K562 (cell line): Measurements from ENCODE around the gene ACSF2. TPM values are rescaled to one million over a fixed set of nuclear protein-coding genes. Genes with fewer than 3 reads are reported as not detected.

ENCODE experiments used
- ATAC-seq: fragments of 200-7000 bp; cut with Tn5 transposase; 3 replicates; pipeline ENCODE4 v1.9.1; 2020; ENCODE audit warnings: moderate library complexity
- BruUV-seq: library from RNA; stranded (reverse); fragments of 400-500 nt; replicated peaks from 2 replicates; lab custom pipeline; 2021; lab: Mats Ljungman, UMichigan
- CTCF ChIA-PET: fragments of 300-600 bp; formaldehyde crosslinking; extraction: SDS; loops from one replicate; lab custom pipeline; 2021; ENCODE audit warnings: low intra/inter-chr PET ratio; lab: Yijun Ruan, JAX
- POLR2A ChIA-PET: fragments of 300-600, 350-650 bp; sonication (Branson Sonifier 250); formaldehyde crosslinking; extraction: SDS; loops from one replicate; lab custom pipeline; 2021; ENCODE audit warnings: antibody characterized with exemption, inconsistent platforms; lab: Yijun Ruan, JAX
- DNase-seq, 4 experiments: peaks; one replicate each; pipeline versions ENCODE4 v3.0.0 to v3.0.0-alpha.2; 2011 to 2018; ENCODE audit warnings: low spot score in 3 of 4, mixed read lengths in 3 of 4; ENCODE audit errors: extremely low read depth in 1 of 4
- FAIRE-seq: peaks from 2 replicates; lab custom pipeline; 2011; peaks lifted over from hg19 to GRCh38; lab: Jason Lieb, UNC
- H2AFZ ChIP-seq: 2 replicates; pipeline ENCODE4 v1.6.0; 2011; ENCODE audit warnings: low read depth, low read length, control low read depth, inconsistent platforms
- H3K27ac ChIP-seq: fragments of 200-600 bp; 3 replicates; pipeline ENCODE4 v1.8.0; 2011; ENCODE audit warnings: low read depth, mild to moderate bottlenecking, control low read depth, inconsistent platforms, low read length, moderate library complexity, mixed read lengths; ENCODE audit errors: extremely low read depth
- H3K27me3 ChIP-seq, 2 experiments: fragments of 300-600 bp in 1 of 2; 2 replicates in 1 of 2; 3 replicates in 1 of 2; pipeline versions ENCODE4 v1.6.0 to v1.8.0; 2011; ENCODE audit warnings: inconsistent platforms in 2 of 2, low read length in 2 of 2, mild to moderate bottlenecking in 1 of 2, mixed read lengths in 1 of 2, moderate library complexity in 1 of 2; ENCODE audit not compliant: control insufficient read depth in 2 of 2, insufficient read depth in 2 of 2
- H3K36me3 ChIP-seq: fragments of 300-600 bp; 3 replicates; pipeline ENCODE4 v1.8.0; 2011; ENCODE audit warnings: mild to moderate bottlenecking, low read length, inconsistent platforms; ENCODE audit not compliant: control insufficient read depth, insufficient read depth
- H3K4me1 ChIP-seq, 2 experiments: fragments of 200-600 bp in 1 of 2; replicated peaks in 1 of 2; 2 replicates in 1 of 2; 3 replicates in 1 of 2; pipeline versions ENCODE4 v1.5.1 to v1.8.0; 2011; ENCODE audit warnings: inconsistent platforms in 2 of 2, low read length in 2 of 2, mild to moderate bottlenecking in 1 of 2, mixed read lengths in 1 of 2, moderate library complexity in 1 of 2; ENCODE audit not compliant: control insufficient read depth in 2 of 2, insufficient read depth in 2 of 2
- H3K4me2 ChIP-seq: 2 replicates; pipeline ENCODE4 v1.6.1; 2011; ENCODE audit warnings: low read length, control low read depth, inconsistent platforms, mixed read lengths; ENCODE audit not compliant: insufficient read depth
- H3K4me3 ChIP-seq: fragments of 200-600 bp; sonication (generic), shearing (Covaris generic); 2 replicates; pipeline ENCODE4 v1.5.1; 2016; ENCODE audit warnings: control low read depth, inconsistent platforms
- H3K79me2 ChIP-seq: fragments of 200-600 bp; 3 replicates; pipeline ENCODE4 v1.8.0; 2011; ENCODE audit warnings: low read length, inconsistent platforms; ENCODE audit not compliant: control insufficient read depth, insufficient read depth
- H3K9ac ChIP-seq, 2 experiments: 2 replicates each; pipeline versions ENCODE4 v1.6.0 to v1.6.1; 2011; ENCODE audit warnings: low read depth in 2 of 2, low read length in 2 of 2, control low read depth in 1 of 2, inconsistent platforms in 1 of 2, mild to moderate bottlenecking in 1 of 2, mixed read lengths in 1 of 2; ENCODE audit not compliant: insufficient read depth in 1 of 2
- H3K9me1 ChIP-seq: one replicate; pipeline ENCODE4 v1.6.0; 2011; ENCODE audit warnings: inconsistent platforms, mild to moderate bottlenecking, low read length, moderate library complexity; ENCODE audit not compliant: control insufficient read depth, insufficient read depth
- H3K9me3 ChIP-seq: replicated peaks from 2 replicates; pipeline ENCODE4 v1.5.1; 2011; ENCODE audit warnings: low read depth, low read length, inconsistent platforms; ENCODE audit not compliant: control insufficient read depth, insufficient read depth
- H4K20me1 ChIP-seq: replicated peaks from 2 replicates; pipeline ENCODE4 v1.6.1; 2011; ENCODE audit warnings: low read length, inconsistent platforms, mixed read lengths; ENCODE audit not compliant: control insufficient read depth, insufficient read depth
- DPF2 ChIP-seq: fragments of 450-650 bp; IDR thresholded peaks from 2 replicates; pipeline ENCODE4 v1.6.1; 2016
- HDGF ChIP-seq: fragments of 450-650 bp; IDR thresholded peaks from 2 replicates; pipeline ENCODE4 v1.6.1; 2016
- ILF3 ChIP-seq: fragments of 450-650 bp; IDR thresholded peaks from 2 replicates; pipeline ENCODE4 v1.6.1; 2018; ENCODE audit warnings: antibody characterized with exemption, mild to moderate bottlenecking, moderate library complexity, borderline replicate concordance
- NR2C1 ChIP-seq, 2 experiments: fragments of 450-650 bp; IDR thresholded peaks; 2 replicates each; pipeline ENCODE4 v1.6.1; 2017; ENCODE audit warnings: mild to moderate bottlenecking in 2 of 2, antibody characterized with exemption in 1 of 2, inconsistent platforms in 1 of 2, missing compliant biosample characterization in 1 of 2, missing genetic modification characterization in 1 of 2
- PHF8 ChIP-seq: fragments of 200-600 bp; sonication (generic); IDR thresholded peaks from 2 replicates; pipeline ENCODE4 v1.6.1; 2012; ENCODE audit warnings: mixed run types, mild to moderate bottlenecking, inconsistent platforms, low read length, moderate library complexity, borderline replicate concordance
- ZBTB12 ChIP-seq: fragments of 250-450 bp; sonication (Bioruptor Pico); IDR thresholded peaks from 2 replicates; pipeline ENCODE4 v1.4.0; 2020
- ZBTB7A ChIP-seq: IDR thresholded peaks from 2 replicates; pipeline ENCODE4 v1.6.1; 2011; ENCODE audit warnings: low read depth, mild to moderate bottlenecking, low read length, moderate library complexity, borderline replicate concordance; ENCODE audit not compliant: control insufficient read depth
- ZC3H8 ChIP-seq: fragments of 450-650 bp; IDR thresholded peaks from 2 replicates; pipeline ENCODE4 v1.6.1; 2017
- ZKSCAN3 ChIP-seq: fragments of 250-450 bp; sonication (Bioruptor Pico); IDR thresholded peaks from 2 replicates; pipeline ENCODE4 v1.4.0; 2020
- WGBS: fragments of 100-300 bp; shearing (Covaris generic); methylation state at CpG from one replicate; pipeline ENCODE4 v1.1.6; 2016; ENCODE audit warnings: low coverage, mixed read lengths; ENCODE audit not compliant: insufficient coverage; ENCODE audit errors: missing lambda C conversion rate; 5-methylcytosine and 5-hydroxymethylcytosine counted together
- in situ Hi-C: fragments of 300-500 bp; cut with MboI; formaldehyde crosslinking; loops from 4 replicates; pipeline ENCODE4 v1.15.0; 2018; ENCODE audit warnings: inconsistent platforms, mixed read lengths
- intact Hi-C: fragments of 100-400 bp; cut with micrococcal nuclease; formaldehyde crosslinking; loops from 2 replicates; pipeline ENCODE4 v1.14.2; 2022
- polyA plus RNA-seq, 8 experiments: library from polyadenylated mRNA; depleted of rRNA in 4 of 8; stranded (reverse) in 5 of 8; unstranded in 3 of 8; fragments of >200 nt; fragmentation: Nextera tagmentation in 2 of 8; fragmentation: Illumina TruSeq in 1 of 8; extraction: Ambion mirVana in 2 of 8; extraction: Trizol in 1 of 8; gene quantifications; 2 replicates each; pipeline versions ENCODE4 v1.2.1 to v1.2.3, GENCODE V29; 2011 to 2014; ENCODE audit warnings: inconsistent platforms in 1 of 8, missing spikeins in 1 of 8
- total RNA-seq, 7 experiments: library from RNA; depleted of rRNA in 6 of 7; stranded (reverse); fragments of >200 nt in 6 of 7; fragmentation: Illumina TruSeq in 2 of 7; extraction: Trizol in 2 of 7; gene quantifications; 2 replicates each; pipeline versions ENCODE4 v1.2.1 to v1.2.3, GENCODE V29; 2011 to 2021; ENCODE audit warnings: low replicate concordance in 1 of 7
- TF ChIP-seq, protein P1 (sequence below): fragments of 450-650 bp; IDR thresholded peaks from 2 replicates; pipeline ENCODE4 v1.6.1; 2018; ENCODE audit warnings: mild to moderate bottlenecking, low read depth; ENCODE audit not compliant: partially characterized antibody

The ACSF2 gene
- total and polyA plus RNA-seq, 9 of the 15 experiments (the other 6 are each of a cell fraction or from before 2014, with no cell fraction given), result 0.89 to 6.1 (median 3.5) TPM

DNA sequence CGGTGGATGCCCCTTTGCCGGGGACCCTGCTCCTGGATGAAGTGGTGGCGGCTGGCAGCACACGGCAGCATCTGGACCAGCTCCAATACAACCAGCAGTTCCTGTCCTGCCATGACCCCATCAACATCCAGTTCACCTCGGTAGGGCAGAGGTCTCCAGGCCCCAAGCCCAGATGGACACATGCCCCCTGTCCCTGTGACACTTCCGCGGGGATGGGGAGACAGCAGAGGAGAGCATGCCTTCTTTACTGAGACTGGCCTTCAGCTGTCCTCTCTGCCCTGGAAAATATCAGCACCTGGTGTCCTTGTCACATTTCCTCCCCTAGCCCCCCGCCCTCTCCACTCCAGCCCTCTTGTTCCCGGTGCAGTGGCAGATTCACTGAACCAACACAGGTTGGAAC, 36.4 kb downstream of the ACSF2 start (continued):
- TF ChIP-seq, protein P1, sequence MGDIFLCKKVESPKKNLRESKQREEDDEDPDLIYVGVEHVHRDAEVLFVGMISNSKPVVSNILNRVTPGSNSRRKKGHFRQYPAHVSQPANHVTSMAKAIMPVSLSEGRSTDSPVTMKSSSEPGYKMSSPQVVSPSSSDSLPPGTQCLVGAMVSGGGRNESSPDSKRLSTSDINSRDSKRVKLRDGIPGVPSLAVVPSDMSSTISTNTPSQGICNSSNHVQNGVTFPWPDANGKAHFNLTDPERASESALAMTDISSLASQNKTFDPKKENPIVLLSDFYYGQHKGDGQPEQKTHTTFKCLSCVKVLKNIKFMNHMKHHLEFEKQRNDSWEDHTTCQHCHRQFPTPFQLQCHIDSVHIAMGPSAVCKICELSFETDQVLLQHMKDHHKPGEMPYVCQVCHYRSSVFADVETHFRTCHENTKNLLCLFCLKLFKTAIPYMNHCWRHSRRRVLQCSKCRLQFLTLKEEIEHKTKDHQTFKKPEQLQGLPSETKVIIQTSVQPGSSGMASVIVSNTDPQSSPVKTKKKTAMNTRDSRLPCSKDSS, result no peak
- no peak for TF ChIP-seq DPF2
- TF ChIP-seq ZBTB7A, result no peak
- no peak for TF ChIP-seq ILF3
- no peak for TF ChIP-seq ZKSCAN3 (CRISPR knock-in tag)
- TF ChIP-seq ZBTB12 (CRISPR knock-in tag), result no peak

DNA sequence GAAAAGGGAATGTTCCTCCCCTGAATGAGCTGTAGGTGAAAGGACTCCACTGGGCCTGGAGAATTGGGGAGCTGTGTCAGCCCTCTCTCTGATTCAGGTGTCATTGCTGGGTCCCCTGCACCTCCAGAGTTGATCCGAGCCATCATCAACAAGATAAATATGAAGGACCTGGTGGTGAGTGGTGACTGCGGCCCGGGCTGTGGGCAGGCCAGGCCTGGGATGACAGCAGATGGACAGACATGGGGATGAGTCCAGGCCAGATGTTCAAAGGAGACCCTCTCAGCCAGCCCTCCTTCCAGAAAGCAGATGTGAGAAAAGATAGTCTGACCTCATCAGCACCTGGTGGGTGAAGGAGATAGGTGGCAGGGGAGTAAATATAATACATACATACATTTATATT, 38.1 kb downstream of the ACSF2 start:
- H3K9me3 ChIP-seq, result no peaks in the 10 kb centered on the region
- FAIRE-seq, result no peak
- no TSS peak for BruUV-seq
- intact Hi-C loops (no loop called here), in situ Hi-C loops (no loop called here)
- H3K4me3 ChIP-seq, result no peak overlapping the region
- peak in 2 of 4 experiments; percentile 44 to 49 for DNase-seq
- no peaks in the 10 kb centered on the region for H3K36me3 ChIP-seq
- no CpG with 5 or more reads among the region's 3 CpGs for WGBS
- H3K4me1 ChIP-seq, result peaks cover 0 to 15% of the 10 kb centered on the region in 2 experiments; a peak in 2 of 5 replicates
- no peak for ATAC-seq
- no peaks in the 10 kb centered on the region for H3K9me1 ChIP-seq
- H3K4me2 ChIP-seq, result no peak overlapping the region
- no peak for TF ChIP-seq HDGF
- TF ChIP-seq ZC3H8, result no peak
- no peak for TF ChIP-seq NR2C1 (IDR thresholded peaks at IDR 0.05)
- TF ChIP-seq NR2C1 (tag; IDR thresholded peaks at IDR 0.05), result no peak
- no peak for TF ChIP-seq PHF8
- peaks cover 10 to 74% of the 10 kb centered on the region in 2 experiments; a peak in 4 of 5 replicates for H3K27me3 ChIP-seq
- ChIA-PET CTCF (no interaction called here), POLR2A (interaction anchor here (0.6 kb wide), 1 partner anchor 15 kb away, joined by 4 read pairs; no protein-coding TSS in a partner anchor)
- no peak overlapping the region for H3K27ac ChIP-seq
- H2AFZ ChIP-seq, result no peak overlapping the region
- H4K20me1 ChIP-seq, result peaks cover 20% of the 10 kb centered on the region
- H3K79me2 ChIP-seq, result no peaks in the 10 kb centered on the region
- H3K9ac ChIP-seq, result no peak overlapping the region
